Measurements from ENCODE around the gene CALML6. TPM values are rescaled to one million over a fixed set of nuclear protein-coding genes. Genes with fewer than 3 reads are reported as not detected.
A peak's percentile ranks its signal among the peaks of the same experiment; 100 is the strongest.

Gene CALML6
- total RNA-seq, 1 donor from 2014 or later = not detected

DNA sequence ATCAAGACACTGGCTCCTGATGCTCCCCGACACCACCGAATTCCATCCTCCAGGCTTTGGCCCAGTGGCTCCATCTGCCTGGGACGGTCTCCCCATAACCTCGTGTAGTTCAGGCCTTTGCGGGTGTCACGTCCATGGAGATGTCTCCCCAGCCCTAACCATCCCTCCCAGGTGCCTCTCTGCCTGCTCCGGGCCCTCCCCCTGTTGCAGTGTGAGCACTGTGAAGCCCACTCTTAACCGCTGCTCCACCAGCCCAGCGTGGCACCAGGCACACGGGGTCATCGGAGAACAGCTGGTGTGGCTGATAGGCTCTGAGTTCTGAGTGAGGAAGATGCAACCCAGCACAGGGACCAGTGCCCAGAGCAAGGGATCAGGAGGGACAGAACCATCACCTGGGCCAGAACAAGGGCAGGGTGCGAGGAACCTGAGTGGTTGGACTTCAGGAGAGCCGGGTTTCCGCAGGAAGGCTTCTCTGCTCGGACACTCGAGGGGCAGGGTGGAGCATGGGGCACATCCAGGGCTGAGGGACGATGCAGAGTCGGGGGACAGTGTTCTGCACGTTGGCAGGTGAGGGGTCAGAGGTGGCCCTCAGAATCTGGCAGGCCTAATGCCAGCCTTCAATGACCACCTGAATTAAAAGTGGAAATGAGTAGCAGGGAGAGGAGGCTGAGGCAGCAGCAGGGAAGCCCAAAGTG, 21.6 kb upstream of the CALML6 start:
- intact Hi-C loops (cut with DNase I) = no loop called here
- H3K36me3 ChIP-seq = no peaks in the 10 kb centered on the region

GRCh38 chr1:1893997-1894353, 21.1 kb upstream of the CALML6 start:
- TF ChIP-seq, protein P1, sequence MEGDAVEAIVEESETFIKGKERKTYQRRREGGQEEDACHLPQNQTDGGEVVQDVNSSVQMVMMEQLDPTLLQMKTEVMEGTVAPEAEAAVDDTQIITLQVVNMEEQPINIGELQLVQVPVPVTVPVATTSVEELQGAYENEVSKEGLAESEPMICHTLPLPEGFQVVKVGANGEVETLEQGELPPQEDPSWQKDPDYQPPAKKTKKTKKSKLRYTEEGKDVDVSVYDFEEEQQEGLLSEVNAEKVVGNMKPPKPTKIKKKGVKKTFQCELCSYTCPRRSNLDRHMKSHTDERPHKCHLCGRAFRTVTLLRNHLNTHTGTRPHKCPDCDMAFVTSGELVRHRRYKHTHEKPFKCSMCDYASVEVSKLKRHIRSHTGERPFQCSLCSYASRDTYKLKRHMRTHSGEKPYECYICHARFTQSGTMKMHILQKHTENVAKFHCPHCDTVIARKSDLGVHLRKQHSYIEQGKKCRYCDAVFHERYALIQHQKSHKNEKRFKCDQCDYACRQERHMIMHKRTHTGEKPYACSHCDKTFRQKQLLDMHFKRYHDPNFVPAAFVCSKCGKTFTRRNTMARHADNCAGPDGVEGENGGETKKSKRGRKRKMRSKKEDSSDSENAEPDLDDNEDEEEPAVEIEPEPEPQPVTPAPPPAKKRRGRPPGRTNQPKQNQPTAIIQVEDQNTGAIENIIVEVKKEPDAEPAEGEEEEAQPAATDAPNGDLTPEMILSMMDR (IDR thresholded peaks at IDR 0.05) = no peak

More for the DNA sequence above, 21.6 kb upstream of the CALML6 start:
- Histone ChIP-seq H3K27me3 (no peaks in the 10 kb centered on the region), H3K4me3 (no peak overlapping the region), H3K4me1 (peaks cover 0 to 28% of the 10 kb centered on the region in 2 donors), H3K9me3 (no peaks in the 10 kb centered on the region), H3K27ac (no peak overlapping the region)
- no peak for DNase-seq (ENCODE audit: low spot score in 2 of 2)
- TF ChIP-seq, protein P1 (IDR thresholded peaks at IDR 0.05) = no peak

DNA sequence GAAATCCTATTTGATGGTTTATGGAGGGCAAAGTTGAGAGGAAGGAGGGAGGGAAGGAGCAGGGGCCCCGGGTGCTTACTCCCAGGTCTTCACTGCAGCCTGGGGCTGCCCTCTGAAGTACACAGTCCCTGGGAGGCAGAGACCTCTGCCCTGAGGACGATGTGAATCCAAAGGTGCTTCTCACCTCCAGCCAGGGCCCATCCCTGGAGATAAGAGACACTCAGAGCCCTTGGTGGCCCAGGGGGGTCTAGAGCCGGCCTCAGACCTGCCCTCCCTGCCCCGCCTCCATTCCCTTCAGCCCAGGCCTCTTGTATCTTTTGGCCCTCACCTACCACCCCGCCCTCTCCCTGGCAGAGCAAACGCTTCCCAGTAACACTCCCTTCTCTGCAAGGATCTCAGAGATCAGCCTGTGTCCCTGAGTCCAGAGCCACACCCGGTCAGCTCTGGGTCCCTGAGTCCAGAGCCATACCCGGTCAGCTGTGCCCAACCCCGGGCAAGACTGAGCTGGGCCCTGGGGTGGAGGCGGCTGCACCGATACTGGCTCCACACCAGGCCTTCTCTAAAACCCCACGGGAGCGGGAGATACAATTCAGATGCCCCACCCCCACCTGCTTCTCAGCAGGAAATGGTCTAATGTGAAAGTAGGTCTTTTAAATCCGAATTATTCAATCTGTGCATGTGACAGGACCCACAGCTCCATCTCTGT, 20.6 kb upstream of the CALML6 start:
- Histone ChIP-seq H3K36me3 (no peaks in the 10 kb centered on the region), H3K4me1 (peaks cover 0 to 21% of the 10 kb centered on the region in 2 donors), H3K27me3 (no peaks in the 10 kb centered on the region), H3K9me3 (no peaks in the 10 kb centered on the region), H3K4me3 (no peak overlapping the region), H3K27ac (peak overlapping the region in 1 of 2 donors; percentile 18)
- intact Hi-C loops (cut with DNase I) = no loop called here
- TF ChIP-seq, protein P1 (IDR thresholded peaks at IDR 0.05) = no peak
- no peak for DNase-seq (ENCODE audit: low spot score in 2 of 2)

More at GRCh38 chr1:1893997-1894353, 21.1 kb upstream of the CALML6 start:
- Histone ChIP-seq H3K4me3 (no peak overlapping the region), H3K27ac (peak overlapping the region in 1 of 2 donors; percentile 18), H3K27me3 (no peaks in the 10 kb centered on the region), H3K4me1 (peaks cover 0 to 25% of the 10 kb centered on the region in 2 donors), H3K9me3 (no peaks in the 10 kb centered on the region), H3K36me3 (no peaks in the 10 kb centered on the region)
- intact Hi-C loops (cut with DNase I) = no loop called here
- DNase-seq (ENCODE audit: low spot score in 2 of 2) = no peak

DNA sequence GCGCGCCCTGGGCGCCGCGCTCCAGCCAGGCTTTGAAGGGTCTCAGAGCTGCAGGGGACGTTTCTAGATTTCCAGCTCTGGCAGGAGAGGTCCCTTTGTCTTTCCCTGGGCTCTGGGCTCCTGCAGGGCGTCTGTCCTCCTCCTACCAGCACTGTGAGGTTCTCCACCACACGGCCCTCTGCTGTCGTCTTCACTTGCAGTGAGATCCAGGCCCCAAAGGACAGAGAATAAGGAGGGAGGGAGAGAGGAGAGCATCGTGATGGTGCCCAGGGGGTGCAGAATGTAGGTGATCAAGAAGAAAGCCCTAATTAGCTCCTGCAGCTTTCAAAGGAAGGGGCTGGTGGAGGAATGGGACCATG, 20.0 kb upstream of the CALML6 start:
- Histone ChIP-seq H3K4me1 (peaks cover 0 to 21% of the 10 kb centered on the region in 2 donors), H3K27ac (no peak overlapping the region), H3K36me3 (no peaks in the 10 kb centered on the region), H3K27me3 (no peaks in the 10 kb centered on the region), H3K4me3 (no peak overlapping the region), H3K9me3 (no peaks in the 10 kb centered on the region)
- intact Hi-C loops (cut with DNase I) = no loop called here
- DNase-seq (ENCODE audit: low spot score in 2 of 2) = no peak
- TF ChIP-seq, protein P1 (IDR thresholded peaks at IDR 0.05) = no peak

GRCh38 chr1:1895456-1896336, 19.4 kb upstream of the CALML6 start:
- H3K27ac ChIP-seq = no peak overlapping the region
- TF ChIP-seq, protein P1 (IDR thresholded peaks at IDR 0.05) = no peak
- intact Hi-C loops (cut with DNase I) = no loop called here

More at GRCh38 chr1:1895456-1896336, 19.4 kb upstream of the CALML6 start:
- H3K27me3 ChIP-seq = no peaks in the 10 kb centered on the region
- no peaks in the 10 kb centered on the region for H3K36me3 ChIP-seq
- peaks cover 0 to 21% of the 10 kb centered on the region in 2 donors for H3K4me1 ChIP-seq
- DNase-seq (ENCODE audit: low spot score in 2 of 2) = no peak
- no peak overlapping the region for H3K4me3 ChIP-seq
- no peaks in the 10 kb centered on the region for H3K9me3 ChIP-seq

Measured in ascending aorta (tissue), 2 donors.